ENCODE measurements around the gene TACR2.

Gene TACR2

GRCh38 chr10:69419744-69420126, 3.0 kb upstream of the TACR2 start:
- DNase-seq = no peak

GRCh38 chr10:69419096-69419743, 2.5 kb upstream of the TACR2 start:
- DNase-seq = no peak

GRCh38 chr10:69418052-69418752, 1.5 kb upstream of the TACR2 start:
- no peak for DNase-seq

- DNase-seq = no peak
These were observed 824 bp upstream of the TACR2 start for GRCh38 chr10:69417542-69417941.

- no peak for DNase-seq
These were observed 767 bp downstream of the TACR2 start for GRCh38 chr10:69415951-69416350.

GRCh38 chr10:69415049-69415448, 1.7 kb downstream of the TACR2 start:
- no peak for DNase-seq

- no peak for DNase-seq
These were observed 2.4 kb downstream of the TACR2 start for GRCh38 chr10:69414036-69415018.

GRCh38 chr10:69413221-69413865, 3.4 kb downstream of the TACR2 start:
- peak in 31 of 51 donors; percentile 12 to 72 (median 43) for DNase-seq

GRCh38 chr10:69412232-69412790, 4.4 kb downstream of the TACR2 start:
- no peak for DNase-seq

- no peak for DNase-seq
These were observed 5.2 kb downstream of the TACR2 start for GRCh38 chr10:69411476-69411875.

- DNase-seq = no peak
These were observed 6.2 kb downstream of the TACR2 start for GRCh38 chr10:69410487-69410886.

GRCh38 chr10:69409968-69410367, 6.8 kb downstream of the TACR2 start:
- DNase-seq = no peak

GRCh38 chr10:69409176-69409495, 7.6 kb downstream of the TACR2 start:
- peak in 1 of 51 donors; percentile 64 for DNase-seq

- peak; percentile 24 to 95 (median 83) for DNase-seq
These were observed 8.2 kb downstream of the TACR2 start for GRCh38 chr10:69408318-69409175.

GRCh38 chr10:69407621-69408301, 9.0 kb downstream of the TACR2 start:
- DNase-seq = no peak

GRCh38 chr10:69406816-69407580, 9.7 kb downstream of the TACR2 start:
- DNase-seq = no peak

- DNase-seq = peak in 3 of 51 donors; percentile 15 to 50 (median 40)
These were observed 10.4 kb downstream of the TACR2 start for GRCh38 chr10:69406302-69406811.

GRCh38 chr10:69405221-69405620, 11.5 kb downstream of the TACR2 start:
- DNase-seq = no peak

- DNase-seq = no peak
These were observed 11.9 kb downstream of the TACR2 start for GRCh38 chr10:69404786-69405185.
